Smooth muscle cell of the brain vasculature (primary cell): ENCODE results near the gene PAXX.

Source experiments
- DNase-seq: peaks from one replicate; pipeline ENCODE4 v3.0.0-alpha.2; 2012; ENCODE audit warnings: low read depth, low spot score

Gene PAXX

DNA sequence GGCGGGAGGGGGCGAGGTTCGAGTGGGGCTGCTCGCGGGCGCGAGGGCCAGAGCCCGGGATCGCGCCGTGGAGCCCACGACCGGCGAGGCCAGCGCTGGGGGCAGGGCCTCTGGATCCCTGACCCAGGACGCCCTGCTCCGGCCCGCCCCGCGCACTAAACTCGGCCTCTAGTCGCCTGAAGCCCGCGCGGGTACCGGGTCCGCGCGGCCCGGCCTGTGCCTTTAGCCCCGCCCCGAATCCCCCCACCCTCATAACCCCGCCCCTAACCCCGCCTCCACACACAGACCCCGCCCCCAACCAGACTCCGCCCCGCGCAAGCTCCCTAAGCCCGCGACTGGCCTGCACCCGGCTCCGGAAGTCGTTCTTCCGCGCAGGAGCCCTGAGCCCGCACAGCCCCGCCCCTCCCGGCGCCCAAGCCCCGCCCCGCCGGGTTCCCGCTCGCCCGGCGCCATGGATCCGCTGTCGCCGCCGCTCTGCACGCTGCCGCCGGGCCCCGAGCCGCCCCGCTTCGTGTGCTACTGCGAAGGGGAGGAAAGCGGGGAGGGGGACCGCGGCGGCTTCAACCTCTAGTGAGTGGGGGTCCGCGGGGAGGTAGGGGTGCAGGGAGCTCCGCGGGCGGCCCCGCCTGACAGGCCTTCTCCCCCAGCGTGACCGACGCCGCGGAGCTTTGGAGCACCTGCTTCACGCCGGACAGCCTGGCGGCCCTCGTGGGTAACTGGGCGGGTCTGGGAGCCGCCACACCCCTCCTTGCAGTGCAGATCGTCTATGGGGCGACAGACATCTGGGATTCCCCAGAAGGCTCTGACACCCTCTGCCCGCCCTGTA lies at the start of gene PAXX:
Gene PAXX (plus strand): TSS at position 430 of the 826 bp plus-strand sequence. CDS start 22 bp downstream, at position 452.
- DNase-seq = no peak

GRCh38 chr9:136942881-136943230 lies 49.4 kb upstream of the PAXX start:
- no peak for DNase-seq

DNA sequence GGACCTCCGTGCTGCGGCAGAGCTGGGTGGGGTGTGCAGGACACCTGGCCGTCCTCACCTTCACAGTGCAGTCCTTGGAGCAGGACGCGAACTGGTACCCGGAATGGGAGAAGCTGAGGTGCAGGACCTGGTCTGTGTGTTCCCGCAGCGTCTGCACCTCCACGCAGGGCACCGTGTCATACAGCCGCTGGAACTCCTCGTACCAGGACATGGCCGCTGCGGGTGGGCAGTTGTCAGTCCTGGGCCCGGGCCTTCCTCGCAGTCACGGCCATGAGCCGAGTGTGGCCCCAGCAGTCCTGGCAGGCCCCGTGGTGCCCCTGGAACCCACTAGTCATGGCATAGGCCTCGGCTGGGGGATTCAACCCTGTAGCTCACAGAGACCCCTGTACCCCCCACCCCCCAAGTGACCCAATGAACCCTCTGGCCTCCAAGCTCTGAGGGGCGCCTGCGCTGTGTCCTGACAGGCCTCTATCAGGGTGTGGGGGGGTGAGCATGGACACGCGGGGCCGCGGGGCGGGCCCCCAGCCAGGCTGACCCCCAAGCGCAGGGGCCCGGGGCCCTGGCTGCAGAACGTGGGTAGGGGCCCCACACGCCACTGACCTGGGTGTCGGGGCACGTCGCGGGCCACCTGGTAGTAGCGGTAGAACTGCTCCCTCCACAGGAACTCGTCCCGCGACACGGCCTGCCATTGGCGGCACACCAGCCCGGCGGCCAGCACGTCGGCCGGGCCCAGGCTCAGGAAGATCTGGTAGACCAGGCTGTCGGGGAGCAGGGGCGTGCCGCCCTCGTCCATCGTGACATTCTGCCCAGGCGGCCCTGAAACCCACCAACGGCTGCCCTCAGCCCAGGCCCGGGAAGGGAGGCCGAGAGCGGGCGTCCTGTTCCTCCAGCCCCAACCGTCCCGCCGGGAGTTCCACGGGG lies 48.7 kb upstream of the PAXX start:
- DNase-seq = no peak

GRCh38 chr9:136944212-136944518 lies 48.1 kb upstream of the PAXX start:
- no peak for DNase-seq

GRCh38 chr9:136944519-136945332 lies 47.5 kb upstream of the PAXX start, which contains the start of the genes C8G and FBXW5:
Gene C8G (plus strand): TSS chr9:136945243. CDS start chr9:136945321, 78 bp downstream.
Gene FBXW5 (minus strand): TSS chr9:136944738. CDS start chr9:136944083, 655 bp downstream.
- DNase-seq = peak; percentile 80

DNA sequence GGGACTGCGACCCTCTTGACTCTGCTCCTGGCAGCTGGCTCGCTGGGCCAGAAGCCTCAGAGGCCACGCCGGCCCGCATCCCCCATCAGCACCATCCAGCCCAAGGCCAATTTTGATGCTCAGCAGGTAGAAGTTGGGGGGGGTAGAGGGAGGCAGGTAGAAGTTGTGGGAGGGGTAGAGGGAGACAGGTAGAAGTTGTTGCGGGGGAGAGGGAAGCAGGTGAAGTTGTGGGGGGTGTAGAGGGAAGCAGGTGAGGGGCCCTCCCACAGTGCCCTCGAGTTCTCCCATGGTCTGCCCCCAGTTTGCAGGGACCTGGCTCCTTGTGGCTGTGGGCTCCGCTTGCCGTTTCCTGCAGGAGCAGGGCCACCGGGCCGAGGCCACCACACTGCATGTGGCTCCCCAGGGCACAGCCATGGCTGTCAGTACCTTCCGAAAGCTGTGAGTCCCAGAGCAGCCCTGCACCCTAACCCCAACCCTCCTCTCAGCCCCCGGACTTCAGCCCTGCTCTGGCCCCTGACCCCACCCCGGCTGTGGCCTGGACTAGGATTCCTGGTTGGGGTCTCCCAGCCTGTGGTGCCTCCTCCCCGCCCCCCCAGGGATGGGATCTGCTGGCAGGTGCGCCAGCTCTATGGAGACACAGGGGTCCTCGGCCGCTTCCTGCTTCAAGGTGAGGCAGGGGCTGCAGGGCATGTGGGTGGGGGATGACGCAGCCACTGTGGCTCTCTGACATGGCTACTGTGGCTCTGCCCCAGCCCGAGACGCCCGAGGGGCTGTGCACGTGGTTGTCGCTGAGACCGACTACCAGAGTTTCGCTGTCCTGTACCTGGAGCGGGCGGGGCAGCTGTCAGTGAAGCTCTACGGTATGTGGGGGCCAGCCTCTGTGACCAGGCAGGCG lies 46.6 kb upstream of the PAXX start:
- no peak for DNase-seq

DNA sequence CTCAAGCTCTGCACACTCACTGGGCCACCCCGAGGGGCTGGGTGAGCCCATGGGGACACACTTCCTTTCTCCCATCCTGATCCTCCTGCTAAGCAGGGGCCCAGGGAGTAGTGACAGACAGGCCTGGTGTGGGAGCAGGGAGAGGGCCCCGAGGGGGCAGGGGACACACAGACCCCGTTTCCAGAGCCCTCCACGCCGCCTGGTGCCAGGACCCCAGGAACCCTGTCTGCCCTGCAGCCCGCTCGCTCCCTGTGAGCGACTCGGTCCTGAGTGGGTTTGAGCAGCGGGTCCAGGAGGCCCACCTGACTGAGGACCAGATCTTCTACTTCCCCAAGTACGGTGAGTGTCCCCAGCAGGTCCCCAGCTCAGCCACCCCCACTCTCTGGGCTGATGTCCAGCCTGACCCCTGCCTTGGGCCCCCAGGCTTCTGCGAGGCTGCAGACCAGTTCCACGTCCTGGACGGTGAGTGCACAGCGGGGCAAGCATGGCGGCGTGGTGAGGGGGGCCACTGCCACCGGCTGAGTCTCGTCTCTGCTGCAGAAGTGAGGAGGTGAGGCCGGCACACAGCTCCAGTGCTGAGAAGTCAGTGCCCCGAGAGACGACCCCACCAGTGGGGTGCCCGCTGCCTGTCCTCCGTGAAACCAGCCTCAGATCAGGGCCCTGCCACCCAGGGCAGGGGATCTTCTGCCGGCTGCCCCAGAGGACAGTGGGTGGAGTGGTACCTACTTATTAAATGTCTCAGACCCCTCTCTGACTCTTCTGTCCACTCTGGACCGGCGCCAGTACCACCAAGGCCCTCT lies 45.8 kb upstream of the PAXX start:
- no peak for DNase-seq

- DNase-seq = no peak
Measured at GRCh38 chr9:136947028-136947891, 45.0 kb upstream of the PAXX start.

DNA sequence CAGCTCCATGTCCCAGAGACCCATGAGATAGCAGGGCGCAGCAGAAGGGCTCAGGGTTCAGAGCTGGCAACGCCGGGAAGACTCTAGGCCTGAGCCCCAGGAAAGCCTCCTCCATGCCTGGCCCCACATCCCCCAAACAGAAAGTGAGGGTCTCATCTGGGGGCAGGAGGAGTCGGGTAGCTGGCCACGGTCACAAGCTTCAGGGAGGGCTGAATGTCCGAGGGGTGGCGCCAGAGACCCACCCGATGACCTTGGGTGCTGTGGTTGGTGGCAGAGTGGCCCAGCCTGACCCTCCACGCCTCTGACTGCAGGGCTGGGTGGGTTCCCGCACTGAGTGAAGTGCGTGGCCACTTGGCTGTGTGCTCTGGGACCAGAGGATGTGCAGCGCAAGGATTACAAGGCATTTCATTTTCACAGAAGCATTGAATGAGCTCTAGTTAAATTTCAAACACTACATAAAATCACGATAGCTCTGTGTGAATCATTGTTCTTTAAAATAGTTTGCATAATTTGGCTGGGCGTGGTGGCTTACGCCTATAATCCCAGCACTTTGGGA lies 44.2 kb upstream of the PAXX start:
- DNase-seq = no peak

DNA sequence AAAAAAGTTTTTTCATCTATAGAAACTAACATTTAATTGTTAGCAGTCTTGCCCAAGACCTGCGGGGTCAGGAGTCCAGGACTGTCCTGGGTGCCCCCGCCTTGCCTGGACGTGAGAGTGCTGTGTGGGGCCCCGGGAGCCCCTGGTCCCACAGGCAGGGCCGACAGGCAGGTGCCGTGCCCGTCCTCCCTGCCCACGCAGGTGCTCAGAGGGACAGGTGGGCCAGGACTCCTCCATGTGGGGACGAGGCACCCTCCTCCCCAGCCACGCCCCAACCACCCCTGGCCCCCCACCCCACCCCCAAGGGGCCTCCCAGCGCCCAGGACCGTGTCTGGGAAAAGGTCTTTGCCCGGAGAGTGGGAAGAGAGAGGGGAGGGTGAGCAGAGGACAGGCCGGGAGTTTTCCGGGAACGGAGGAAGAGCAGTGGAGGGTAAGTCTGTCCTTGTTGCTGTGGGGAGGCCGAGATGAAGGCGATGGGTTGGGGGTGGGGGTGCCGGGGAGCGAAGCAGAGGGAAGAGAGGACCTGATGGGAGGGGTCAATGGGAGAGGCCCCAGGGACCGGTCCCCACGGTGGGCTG lies 42.9 kb upstream of the PAXX start:
- no peak for DNase-seq

DNA sequence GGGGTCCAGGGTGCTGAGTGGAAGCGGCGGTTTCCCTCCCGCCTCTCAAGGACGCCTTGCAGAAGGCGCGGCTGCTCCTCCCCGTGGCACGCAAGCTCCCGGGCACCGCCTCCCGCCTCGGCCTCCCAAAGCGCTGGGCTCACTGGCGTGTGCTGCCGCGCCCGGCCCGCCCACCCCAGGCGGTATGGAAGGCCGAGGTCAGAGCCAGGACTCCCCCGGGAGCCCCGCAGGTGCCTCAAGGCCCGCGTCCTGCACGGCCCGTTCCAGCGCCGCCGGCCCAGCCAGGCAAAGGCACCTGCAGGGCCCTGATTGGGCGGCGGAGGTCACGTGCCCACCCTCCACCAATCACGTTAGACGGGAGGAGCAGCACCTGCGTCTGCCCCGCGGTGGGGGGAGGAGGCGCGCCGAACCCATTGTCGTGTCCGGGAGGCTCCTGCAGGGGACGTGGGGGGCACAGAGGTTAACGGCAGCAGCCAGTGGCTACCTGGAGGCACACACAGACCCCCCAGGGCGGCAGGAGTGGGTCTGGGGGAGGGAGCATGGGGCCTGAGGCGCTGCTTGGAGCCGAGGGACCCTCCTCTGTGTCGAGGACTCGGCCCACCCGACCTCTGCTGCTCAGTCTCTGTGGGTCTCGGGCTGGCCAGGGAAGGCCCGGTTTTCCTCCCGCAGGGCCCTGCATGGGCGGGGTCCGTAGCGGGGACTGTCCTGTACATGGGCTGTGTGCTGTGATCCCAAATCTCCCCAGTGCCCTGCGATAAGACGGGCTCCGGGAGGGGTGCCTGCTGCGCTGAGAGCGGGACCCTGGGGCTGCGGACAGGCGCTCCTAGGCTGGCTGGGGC lies 42.2 kb upstream of the PAXX start:
- peak; percentile 40 for DNase-seq

DNA sequence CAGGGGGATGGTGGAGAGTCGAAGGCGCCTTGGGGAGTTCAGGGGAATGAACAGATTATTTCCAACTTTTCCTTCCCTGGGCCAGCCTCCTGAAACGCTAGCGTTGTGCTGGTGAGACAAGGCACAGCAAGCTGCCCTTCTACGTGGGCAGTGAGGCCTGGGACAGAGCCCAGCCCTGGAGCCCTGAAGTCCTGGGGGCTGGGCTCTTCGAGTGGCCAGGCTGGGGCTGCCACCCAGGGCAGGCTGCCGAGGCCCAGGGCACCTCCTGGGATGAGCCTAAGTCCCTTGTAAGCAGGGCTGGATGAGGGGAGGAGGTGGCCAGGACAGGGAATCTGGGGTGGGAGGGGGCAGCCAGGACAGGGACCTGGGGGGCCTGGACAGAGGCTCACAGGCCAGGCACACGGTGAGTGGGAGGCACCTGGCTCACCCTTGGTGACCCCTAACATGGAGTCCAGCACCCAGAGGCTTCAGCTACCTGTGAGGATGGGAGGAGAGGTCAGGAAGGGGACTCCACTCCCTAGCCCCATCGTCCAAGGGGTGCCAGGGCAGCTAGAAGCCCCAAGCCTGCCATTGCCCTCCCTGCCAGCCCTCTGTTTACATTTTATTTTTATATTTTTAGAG lies 41.5 kb upstream of the PAXX start:
- no peak for DNase-seq

DNA sequence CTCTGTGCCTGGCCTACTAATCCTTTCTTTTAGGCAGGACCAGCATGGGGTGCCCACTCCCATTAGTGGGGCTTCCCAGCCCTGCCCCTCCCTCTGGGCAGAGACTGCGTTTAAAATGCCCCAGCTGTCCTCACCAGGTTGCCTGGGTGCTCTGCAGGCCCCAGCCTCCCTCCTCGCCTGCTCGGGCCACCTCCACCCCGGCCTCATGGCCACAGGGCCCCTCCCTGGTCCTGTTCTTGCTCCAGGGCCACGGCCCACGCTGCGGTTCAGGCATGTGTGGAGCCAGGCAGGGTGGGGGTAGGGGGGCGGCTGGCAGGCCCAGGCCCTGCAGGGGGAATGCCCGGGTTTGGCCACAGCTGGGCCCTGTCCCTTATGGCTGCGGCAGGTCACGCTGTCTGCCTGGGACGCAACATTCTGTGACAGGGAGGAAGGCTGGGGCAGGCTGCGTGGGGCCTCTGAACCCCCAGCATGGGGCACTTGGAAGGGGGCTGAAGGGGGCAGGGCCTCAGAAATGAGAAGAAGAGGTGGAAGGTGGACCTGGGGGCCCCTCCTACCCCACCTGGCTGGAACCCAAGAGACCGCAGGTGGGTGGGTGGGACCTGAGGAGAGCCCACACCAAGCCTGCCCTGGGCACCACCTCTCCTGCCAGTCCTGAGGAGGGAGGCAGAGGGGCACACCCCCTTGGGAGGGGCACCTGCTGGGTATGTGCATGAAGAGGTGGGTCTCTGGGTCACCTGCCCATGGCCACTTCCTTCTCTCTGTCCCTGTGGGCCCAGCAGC lies 40.5 kb upstream of the PAXX start, which contains the start of gene LCN12:
Gene LCN12 (plus strand): TSS at position 733 of the 780 bp plus-strand sequence. CDS start 55 bp downstream, outside the sequence.
- DNase-seq = no peak

- no peak for DNase-seq
Measured at GRCh38 chr9:136952321-136952850, 39.8 kb upstream of the PAXX start.

DNA sequence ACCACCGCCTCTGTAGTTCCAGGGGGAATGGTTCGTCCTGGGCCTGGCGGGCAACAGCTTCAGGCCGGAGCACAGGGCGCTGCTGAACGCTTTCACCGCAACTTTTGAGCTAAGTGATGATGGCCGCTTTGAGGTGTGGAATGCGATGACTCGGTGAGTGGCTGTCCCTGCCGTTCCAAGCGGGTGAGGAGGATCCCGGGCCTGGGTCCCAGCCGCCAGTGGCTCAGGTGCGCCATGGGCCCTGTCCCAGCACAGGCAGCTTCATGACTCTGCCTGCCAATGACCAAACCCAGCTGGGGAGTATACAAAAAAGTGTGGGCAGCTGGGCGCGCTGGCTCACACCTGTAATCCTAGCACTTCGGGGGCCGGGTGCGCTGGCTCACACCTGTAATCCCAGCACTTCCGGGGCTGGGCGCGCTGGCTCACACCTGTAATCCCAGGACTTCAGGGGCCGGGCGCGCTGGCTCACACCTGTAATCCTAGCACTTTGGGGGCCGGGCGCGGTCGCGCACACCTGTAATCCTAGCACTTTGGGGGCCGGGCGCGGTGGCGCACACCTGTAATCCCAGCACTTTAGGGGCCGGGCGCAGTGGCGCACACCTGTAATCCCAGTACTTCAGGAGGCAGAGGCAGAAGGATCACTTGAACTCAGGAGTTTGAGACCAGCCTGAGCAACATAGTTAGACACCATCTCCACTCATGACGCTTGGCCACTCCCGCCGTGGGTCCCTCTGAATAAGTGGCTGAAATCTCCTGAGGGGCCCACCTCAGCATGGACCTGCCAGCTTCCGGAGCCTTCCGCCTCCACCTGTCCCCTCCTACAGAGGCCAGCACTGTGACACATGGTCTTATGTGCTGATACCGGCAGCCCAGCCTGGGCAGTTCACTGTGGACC lies 39.1 kb upstream of the PAXX start:
- DNase-seq = no peak
